MM.1S (cell line): ENCODE data around the gene CTNNBL1.

ENCODE experiments used
- EZH2phosphoT487 ChIP-seq: fragments of 300-600 bp; sonication (generic); IDR thresholded peaks from 2 replicates; pipeline ENCODE4 v1.6.1; 2018; ENCODE audit warnings: antibody characterized with exemption, low read length
- TF ChIP-seq, protein P1 (sequence below): fragments of 300-600 bp; sonication (generic); IDR thresholded peaks from 2 replicates; pipeline ENCODE4 v1.5.1; 2016; ENCODE audit warnings: antibody characterized with exemption, low read length, mixed read lengths

GRCh38 chr20:37755665-37756064 is 61.8 kb downstream of the CTNNBL1 start:
- TF ChIP-seq EZH2phosphoT487 = no peak
- TF ChIP-seq, protein P1, sequence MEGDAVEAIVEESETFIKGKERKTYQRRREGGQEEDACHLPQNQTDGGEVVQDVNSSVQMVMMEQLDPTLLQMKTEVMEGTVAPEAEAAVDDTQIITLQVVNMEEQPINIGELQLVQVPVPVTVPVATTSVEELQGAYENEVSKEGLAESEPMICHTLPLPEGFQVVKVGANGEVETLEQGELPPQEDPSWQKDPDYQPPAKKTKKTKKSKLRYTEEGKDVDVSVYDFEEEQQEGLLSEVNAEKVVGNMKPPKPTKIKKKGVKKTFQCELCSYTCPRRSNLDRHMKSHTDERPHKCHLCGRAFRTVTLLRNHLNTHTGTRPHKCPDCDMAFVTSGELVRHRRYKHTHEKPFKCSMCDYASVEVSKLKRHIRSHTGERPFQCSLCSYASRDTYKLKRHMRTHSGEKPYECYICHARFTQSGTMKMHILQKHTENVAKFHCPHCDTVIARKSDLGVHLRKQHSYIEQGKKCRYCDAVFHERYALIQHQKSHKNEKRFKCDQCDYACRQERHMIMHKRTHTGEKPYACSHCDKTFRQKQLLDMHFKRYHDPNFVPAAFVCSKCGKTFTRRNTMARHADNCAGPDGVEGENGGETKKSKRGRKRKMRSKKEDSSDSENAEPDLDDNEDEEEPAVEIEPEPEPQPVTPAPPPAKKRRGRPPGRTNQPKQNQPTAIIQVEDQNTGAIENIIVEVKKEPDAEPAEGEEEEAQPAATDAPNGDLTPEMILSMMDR = no peak
